Stimulated activated naive CD8-positive, alpha-beta T cell treated with anti-CD3 and anti-CD28 coated beads, Interleukin-15, Interleukin-2, amounts not matched to agents 100 ng/mL and 50 ng/mL, for 24 hours (primary cell): ENCODE measurements around the gene SDE2.

Experiments used
- H3K27ac Mint-ChIP-seq: one replicate; pipeline ENCODE4 v1.8.0; 2021; ENCODE audit warnings: mild to moderate bottlenecking, mixed read lengths
- H3K27me3 Mint-ChIP-seq: one replicate; pipeline ENCODE4 v1.8.0; 2021; ENCODE audit warnings: mixed read lengths
- H3K36me3 Mint-ChIP-seq: one replicate; pipeline ENCODE4 v1.8.0; 2021; ENCODE audit warnings: low read depth, mixed read lengths
- H3K4me1 Mint-ChIP-seq: one replicate; pipeline ENCODE4 v1.8.0; 2021; ENCODE audit warnings: low read depth, mixed read lengths
- H3K4me3 Mint-ChIP-seq: one replicate; pipeline ENCODE4 v1.8.0; 2021; ENCODE audit warnings: mild to moderate bottlenecking, mixed read lengths
- H3K9me3 Mint-ChIP-seq: one replicate; pipeline ENCODE4 v1.8.0; 2021; ENCODE audit warnings: mixed read lengths

SDE2 gene

DNA sequence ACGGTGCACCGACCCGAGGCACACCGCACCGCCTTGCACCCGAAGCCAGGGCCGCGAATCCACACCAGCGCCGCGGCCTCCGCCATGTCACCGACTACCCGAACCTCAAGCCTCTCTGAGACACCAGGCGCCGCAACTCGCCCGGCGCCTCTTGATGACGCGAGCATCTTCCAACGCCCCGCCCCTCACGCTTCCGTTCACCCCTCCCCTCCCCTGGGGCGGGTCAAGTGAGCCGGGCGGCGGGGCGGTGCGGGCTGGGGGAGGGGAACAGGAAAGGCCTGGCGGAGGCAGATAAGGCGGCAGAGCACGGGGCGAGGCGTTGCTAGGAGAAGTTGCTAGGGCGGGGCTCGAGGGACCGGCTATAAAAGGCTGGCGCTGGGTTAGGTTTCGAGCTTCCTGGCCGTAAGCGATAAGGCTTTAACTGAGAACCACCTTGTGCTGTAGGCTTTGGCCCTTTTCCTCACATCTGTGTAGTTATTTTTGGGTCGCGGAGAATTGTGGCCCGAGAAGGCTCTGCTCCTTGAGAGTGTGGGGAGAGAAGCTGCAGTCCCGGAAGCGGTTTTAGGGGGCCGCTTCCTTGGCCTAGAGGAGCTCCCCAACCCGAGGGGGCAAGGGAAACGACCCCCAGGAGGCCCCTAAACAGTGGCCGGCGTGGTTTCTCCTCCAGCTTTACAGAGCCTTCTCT is at the start of gene SDE2:
SDE2 (minus strand) TSS at position 117 of the 685 bp plus-strand sequence; CDS start at position 86, 31 bp downstream.
- Mint-ChIP-seq H3K9me3 (no peaks in the 10 kb centered on the region), H3K4me1 (peaks cover 84% of the 10 kb centered on the region), H3K36me3 (peaks cover 25% of the 10 kb centered on the region), H3K27me3 (no peaks in the 10 kb centered on the region), H3K4me3 (peak within 1 kb of the TSS; percentile 94), H3K27ac (peak within 1 kb of the TSS; percentile 100)

DNA sequence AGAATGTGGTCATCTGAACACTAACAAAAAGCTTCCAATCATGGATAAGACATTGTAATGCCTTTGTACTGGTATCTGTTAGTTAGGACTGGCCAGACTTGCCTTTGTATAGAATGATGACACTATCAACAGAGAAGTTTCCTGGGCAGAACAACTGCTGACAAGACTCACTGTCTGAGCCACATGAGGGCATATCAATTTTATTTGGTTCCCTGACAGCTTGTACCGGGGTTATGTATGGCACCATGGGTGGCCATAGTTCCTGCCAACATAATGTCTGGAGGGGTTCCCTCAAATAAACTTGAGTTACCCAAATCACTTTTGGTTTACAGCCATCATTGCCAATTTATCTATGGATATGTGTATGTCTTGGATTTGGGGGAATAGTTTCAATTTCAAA is 49.7 kb upstream of the SDE2 start:
- no peak overlapping the region for H3K4me3 Mint-ChIP-seq
- no peaks in the 10 kb centered on the region for H3K36me3 Mint-ChIP-seq
- no peak overlapping the region for H3K27ac Mint-ChIP-seq
- no peaks in the 10 kb centered on the region for H3K4me1 Mint-ChIP-seq
- H3K9me3 Mint-ChIP-seq: no peaks in the 10 kb centered on the region
- no peaks in the 10 kb centered on the region for H3K27me3 Mint-ChIP-seq

DNA sequence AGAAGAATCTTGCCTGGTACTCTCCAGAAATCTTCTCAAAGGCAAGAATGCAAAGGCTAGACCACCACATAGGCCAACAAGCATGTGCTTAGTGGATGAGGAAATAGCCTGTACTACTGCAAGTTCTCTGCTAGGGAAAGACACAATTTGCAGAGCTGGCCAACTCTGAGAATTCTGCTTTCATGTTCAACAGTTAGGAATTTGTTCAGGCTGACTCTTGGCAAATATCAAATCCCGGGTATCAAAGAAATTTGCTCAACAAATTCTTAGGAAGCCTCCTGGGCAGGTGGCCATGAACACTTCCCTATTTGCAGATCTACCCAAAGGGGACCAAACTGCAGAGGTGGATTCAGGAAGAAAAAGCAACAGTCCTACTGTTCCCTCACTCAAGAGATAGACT is 48.4 kb upstream of the SDE2 start:
- Mint-ChIP-seq H3K9me3 (no peaks in the 10 kb centered on the region), H3K4me1 (no peaks in the 10 kb centered on the region), H3K36me3 (no peaks in the 10 kb centered on the region), H3K27me3 (no peaks in the 10 kb centered on the region), H3K4me3 (no peak overlapping the region), H3K27ac (no peak overlapping the region)

DNA sequence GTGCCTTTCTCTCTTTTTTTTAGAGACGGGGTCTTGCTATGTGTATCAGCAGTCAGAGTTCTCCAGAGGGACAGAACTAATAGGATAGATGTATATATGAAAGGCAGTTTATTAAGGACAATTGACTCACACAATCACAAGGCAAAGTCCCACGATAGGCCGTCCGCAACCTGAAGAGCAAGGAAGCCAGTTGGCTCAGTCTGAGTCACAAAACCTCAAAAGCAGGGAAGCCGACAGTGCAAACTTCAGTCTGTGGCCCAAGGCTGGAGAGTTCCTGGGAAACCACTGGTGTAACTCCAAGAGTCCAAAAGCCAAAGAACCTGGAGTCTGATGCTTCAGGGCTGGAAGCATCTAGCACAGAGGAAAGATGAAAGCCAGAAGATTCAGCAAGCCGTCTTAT is 47.1 kb upstream of the SDE2 start:
- Mint-ChIP-seq H3K4me1 (no peaks in the 10 kb centered on the region), H3K4me3 (no peak overlapping the region), H3K36me3 (no peaks in the 10 kb centered on the region), H3K9me3 (no peaks in the 10 kb centered on the region), H3K27ac (no peak overlapping the region), H3K27me3 (no peaks in the 10 kb centered on the region)

DNA sequence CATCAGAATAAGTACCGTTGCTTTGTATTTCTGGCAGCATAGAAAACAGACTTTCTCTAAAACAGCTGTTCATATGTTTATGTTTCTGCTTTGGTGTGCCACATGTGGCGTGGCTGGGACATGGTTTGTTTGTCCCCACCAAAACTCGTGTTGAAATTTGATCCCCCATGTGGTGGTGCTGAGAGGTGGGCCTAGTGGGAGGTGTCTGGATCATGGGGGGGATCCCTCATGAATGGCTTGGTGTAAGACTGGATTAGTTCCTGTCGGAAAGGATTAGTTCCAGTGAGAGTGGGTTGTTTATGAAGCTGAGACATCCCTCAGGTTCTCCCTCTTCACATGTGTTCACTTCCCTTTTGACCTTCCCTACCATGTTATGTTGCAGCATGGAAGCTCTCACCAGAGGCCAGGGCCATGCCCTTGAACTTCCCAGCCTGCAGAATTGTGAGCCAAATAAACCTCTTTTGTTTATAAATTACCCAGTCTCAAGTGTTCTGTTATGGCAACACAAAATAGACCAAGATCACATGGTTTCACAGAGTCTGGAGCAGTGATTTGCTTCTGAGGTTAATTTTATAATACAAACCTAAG is 45.5 kb upstream of the SDE2 start:
- no peaks in the 10 kb centered on the region for H3K4me1 Mint-ChIP-seq
- no peaks in the 10 kb centered on the region for H3K9me3 Mint-ChIP-seq
- H3K27me3 Mint-ChIP-seq: no peaks in the 10 kb centered on the region
- no peak overlapping the region for H3K4me3 Mint-ChIP-seq
- no peak overlapping the region for H3K27ac Mint-ChIP-seq
- H3K36me3 Mint-ChIP-seq: no peaks in the 10 kb centered on the region

DNA sequence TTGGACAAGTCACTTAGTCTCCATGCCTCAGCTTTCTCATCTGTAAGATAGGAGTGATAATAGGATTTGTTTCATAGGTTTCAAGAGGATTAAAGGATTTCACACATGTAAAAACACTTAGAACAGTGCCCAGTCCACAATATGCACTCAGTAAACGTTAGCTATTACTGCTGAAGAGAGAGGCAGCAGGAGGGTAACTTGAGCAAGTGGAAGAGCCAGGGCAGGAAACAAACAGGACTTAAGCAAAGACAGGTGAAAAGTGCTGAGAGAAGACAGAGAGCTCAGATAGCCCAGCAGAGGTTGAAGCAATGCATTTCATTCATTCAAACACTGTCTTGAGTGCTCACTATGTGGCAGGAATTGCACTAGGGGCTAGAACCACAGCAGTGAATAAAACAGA is 42.3 kb upstream of the SDE2 start:
- Mint-ChIP-seq H3K36me3 (no peaks in the 10 kb centered on the region), H3K4me3 (no peak overlapping the region), H3K27me3 (no peaks in the 10 kb centered on the region), H3K27ac (no peak overlapping the region), H3K9me3 (no peaks in the 10 kb centered on the region), H3K4me1 (no peaks in the 10 kb centered on the region)

DNA sequence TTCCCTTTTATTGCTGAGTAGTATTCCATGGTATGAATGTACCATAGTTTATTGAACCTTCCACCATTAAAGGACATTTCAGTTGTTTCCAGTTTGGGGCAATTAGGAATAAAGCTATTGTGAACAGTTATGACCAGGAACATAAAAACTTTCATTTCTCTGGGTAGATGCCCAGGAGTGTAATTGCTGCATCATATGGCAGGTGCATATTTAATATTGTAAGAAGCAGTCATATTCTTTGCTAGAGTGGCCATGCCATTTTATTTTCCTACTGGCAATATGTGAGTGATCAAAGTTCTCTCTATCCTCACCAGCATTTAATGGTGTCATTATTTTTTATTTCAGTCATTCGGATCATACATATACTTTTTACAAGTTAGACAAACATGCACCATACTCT is 39.5 kb upstream of the SDE2 start:
- Mint-ChIP-seq H3K4me1 (no peaks in the 10 kb centered on the region), H3K27me3 (no peaks in the 10 kb centered on the region), H3K9me3 (no peaks in the 10 kb centered on the region), H3K27ac (no peak overlapping the region), H3K4me3 (no peak overlapping the region), H3K36me3 (no peaks in the 10 kb centered on the region)

DNA sequence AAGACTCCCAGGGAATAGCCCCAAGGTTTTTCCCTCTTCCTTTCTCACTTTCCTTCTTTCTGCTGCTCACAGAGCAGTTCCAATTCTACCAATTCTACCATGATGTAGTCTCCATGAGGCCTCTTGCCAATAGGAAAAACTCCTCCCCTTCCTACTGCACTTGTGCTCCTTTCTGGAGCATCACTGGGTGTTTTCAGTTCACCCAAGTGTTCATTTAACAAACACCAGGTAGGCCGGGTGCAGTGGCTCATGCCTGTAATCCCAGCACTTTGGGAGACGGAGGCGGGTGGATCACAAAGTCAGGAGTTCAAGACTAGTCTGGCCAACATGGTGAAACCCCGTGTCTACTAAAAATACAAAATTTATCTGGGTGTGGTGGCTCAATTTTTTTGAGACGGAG is 36.8 kb upstream of the SDE2 start:
- Mint-ChIP-seq H3K36me3 (no peaks in the 10 kb centered on the region), H3K27me3 (no peaks in the 10 kb centered on the region), H3K4me1 (no peaks in the 10 kb centered on the region), H3K4me3 (no peak overlapping the region), H3K9me3 (no peaks in the 10 kb centered on the region), H3K27ac (no peak overlapping the region)

DNA sequence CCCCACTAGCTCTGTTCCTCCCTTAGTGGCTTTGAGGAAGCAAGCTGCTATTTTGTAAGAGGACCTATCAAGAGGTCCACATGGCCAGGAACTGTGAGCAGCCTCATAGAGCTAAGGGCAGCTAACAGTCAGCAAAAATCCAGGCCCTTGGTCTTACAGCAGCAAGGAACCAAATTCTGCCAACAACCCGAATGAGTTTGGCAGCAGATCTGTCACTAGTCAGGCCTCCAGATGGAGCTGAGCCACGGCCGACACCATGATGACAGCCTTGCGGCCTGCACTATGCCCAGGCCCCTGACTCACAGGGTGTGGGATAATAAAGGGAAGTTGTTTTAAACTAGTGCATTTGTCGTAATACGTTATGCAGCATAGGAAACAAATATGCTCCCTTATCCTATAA is 35.3 kb upstream of the SDE2 start:
- H3K4me3 Mint-ChIP-seq: no peak overlapping the region
- no peaks in the 10 kb centered on the region for H3K27me3 Mint-ChIP-seq
- no peaks in the 10 kb centered on the region for H3K9me3 Mint-ChIP-seq
- peaks cover 12% of the 10 kb centered on the region for H3K4me1 Mint-ChIP-seq
- H3K36me3 Mint-ChIP-seq: no peaks in the 10 kb centered on the region
- H3K27ac Mint-ChIP-seq: no peak overlapping the region

DNA sequence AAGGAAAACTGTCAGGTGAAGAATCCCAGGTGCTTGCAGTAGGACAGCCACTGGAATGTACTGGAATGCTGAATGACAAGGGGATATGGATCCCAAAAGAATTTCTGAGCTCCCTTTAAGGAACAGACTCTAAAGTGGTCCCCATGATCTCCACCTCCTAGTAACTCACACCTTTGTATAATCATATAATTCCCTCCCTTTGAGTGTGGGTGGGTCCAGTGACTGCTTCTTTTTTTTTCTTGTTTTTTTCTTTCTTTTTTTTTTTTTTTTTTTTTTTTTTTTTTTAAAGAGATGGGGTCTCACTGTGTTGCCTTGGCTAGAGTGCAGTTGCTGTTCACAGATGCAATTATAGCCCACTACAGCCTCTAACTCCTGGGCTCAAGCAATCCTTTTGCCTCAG is 34.8 kb upstream of the SDE2 start:
- H3K9me3 Mint-ChIP-seq: no peaks in the 10 kb centered on the region
- H3K27ac Mint-ChIP-seq: no peak overlapping the region
- H3K36me3 Mint-ChIP-seq: no peaks in the 10 kb centered on the region
- H3K4me1 Mint-ChIP-seq: peaks cover 17% of the 10 kb centered on the region
- H3K4me3 Mint-ChIP-seq: no peak overlapping the region
- H3K27me3 Mint-ChIP-seq: no peaks in the 10 kb centered on the region

DNA sequence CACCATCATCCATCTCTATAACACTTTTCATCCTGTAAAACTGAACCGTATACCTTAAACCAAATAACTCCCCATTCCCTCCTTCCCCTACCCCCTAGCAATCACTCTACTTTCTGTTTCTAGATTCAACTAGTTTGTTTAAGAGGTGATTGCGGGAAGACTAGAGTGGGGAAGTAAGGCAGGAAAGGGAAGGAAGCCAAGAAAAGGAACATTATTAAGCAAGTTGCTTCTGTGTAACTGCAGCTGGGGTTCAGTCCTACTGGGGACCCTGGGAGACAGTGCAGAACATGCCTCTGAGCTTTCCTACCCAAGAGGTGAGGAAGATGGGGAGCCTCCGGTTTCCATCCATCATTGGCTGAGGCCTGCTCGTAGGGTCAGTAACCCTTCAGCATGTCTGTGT is 34.4 kb upstream of the SDE2 start:
- no peaks in the 10 kb centered on the region for H3K27me3 Mint-ChIP-seq
- no peak overlapping the region for H3K4me3 Mint-ChIP-seq
- no peaks in the 10 kb centered on the region for H3K9me3 Mint-ChIP-seq
- no peaks in the 10 kb centered on the region for H3K36me3 Mint-ChIP-seq
- no peak overlapping the region for H3K27ac Mint-ChIP-seq
- peaks cover 22% of the 10 kb centered on the region for H3K4me1 Mint-ChIP-seq

DNA sequence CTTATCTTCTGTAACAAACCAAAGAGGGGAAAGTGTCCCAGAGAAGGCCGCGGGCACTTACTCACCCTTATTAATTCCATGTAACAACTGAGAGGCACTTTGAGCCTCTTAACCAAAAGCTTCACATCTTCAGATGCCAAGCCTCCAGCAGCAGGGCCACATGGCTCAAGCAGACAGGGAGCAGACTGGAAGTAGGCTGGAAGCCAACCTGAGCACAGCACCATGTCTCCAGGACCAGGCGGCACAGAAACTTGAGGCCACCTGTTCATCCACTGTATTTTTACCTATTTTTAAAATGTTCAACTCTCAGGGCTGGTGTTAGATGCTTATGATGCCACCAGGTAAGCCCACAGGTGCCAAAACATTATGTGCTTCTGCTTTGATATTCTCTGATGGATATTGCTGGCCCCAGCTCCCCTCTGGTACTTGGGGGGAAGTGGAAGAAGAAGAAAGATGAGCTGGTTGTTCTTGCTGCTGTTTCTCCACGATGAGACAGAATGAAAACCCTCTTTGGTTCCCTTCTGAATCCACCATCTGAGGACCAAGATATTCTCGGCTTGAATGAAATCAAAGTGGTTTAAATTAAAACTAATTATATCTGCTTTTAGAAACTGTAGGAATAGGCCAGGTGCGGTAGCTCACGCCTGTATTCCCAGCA is 30.6 kb upstream of the SDE2 start:
- Mint-ChIP-seq H3K27ac (peak overlapping the region; percentile 21), H3K9me3 (no peaks in the 10 kb centered on the region), H3K27me3 (no peaks in the 10 kb centered on the region), H3K4me1 (peaks cover 24% of the 10 kb centered on the region), H3K36me3 (no peaks in the 10 kb centered on the region), H3K4me3 (no peak overlapping the region)

DNA sequence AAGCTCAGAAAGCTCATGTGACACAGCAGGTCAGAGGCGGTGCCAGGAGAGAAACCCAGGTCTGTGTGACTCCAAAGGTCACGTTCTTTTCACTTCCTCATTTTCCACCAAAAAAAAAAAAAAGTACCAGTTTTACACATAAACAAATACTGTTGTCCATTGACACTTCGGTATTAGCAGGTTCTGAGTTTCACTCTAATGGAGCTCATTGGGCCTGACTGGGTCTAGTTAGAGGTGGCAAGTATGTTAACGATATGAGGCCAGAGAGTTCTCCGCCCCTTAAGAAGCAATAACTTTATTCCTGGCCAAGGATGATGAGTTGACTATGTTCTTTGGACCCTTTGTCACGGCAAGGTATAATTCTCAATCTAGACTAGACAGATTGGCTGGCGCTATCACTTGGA is 30.0 kb upstream of the SDE2 start:
- Mint-ChIP-seq H3K4me1 (peaks cover 24% of the 10 kb centered on the region), H3K36me3 (no peaks in the 10 kb centered on the region), H3K27me3 (no peaks in the 10 kb centered on the region), H3K9me3 (no peaks in the 10 kb centered on the region), H3K27ac (peak overlapping the region; percentile 42), H3K4me3 (no peak overlapping the region)

DNA sequence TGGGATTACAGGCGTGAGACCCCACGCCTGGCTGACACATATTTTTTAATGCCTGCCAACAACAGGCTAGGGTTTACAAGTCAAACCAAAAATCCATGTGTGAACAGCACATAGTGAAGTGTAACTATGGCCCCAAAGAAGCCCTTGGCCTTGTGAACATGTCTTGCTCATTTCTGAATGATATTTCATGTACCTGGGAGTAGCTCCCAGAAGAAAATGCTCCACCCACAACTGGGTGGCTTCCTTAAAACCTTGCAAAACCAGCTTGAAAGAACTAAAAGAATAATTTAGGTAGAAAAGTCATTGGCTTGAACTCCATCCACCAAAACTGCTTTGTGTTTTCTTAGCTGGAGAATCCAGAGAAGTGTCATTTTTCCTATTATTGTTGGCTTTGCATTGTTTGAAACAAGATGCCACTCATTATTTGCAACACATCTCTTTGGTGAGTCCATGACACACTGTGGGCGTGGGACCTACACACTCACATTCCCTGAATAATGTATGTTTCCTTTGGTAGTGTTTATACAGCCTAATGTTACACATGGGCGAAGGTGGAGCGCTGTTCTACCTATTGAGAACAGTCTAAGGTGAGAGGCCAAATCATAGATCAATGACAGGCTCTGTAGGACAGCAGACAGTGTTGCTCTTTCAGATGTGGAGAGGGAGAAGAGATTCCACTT is 28.5 kb upstream of the SDE2 start:
- no peaks in the 10 kb centered on the region for H3K9me3 Mint-ChIP-seq

DNA sequence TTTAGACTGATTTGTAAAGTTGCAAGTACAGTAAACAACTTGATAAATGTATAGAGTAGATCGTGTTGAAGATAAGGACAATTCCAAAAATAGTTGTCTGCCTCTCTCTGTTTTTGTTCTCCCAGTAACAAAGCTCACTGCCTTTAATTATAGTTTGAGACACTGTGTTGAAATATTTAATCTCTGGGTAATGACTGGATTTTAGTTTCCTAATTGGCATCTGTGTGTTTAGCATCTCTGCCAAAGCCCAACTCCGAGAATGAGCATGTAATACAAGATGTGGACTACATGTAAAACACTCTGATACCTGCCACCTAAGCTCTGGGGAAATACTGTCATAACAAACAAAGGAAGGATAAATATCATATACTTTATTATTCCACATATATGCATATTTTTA is 27.7 kb upstream of the SDE2 start:
- no peaks in the 10 kb centered on the region for H3K9me3 Mint-ChIP-seq
- no peaks in the 10 kb centered on the region for H3K36me3 Mint-ChIP-seq
- H3K27ac Mint-ChIP-seq: no peak overlapping the region

More for the DNA sequence above, 28.5 kb upstream of the SDE2 start:
- H3K36me3 Mint-ChIP-seq: no peaks in the 10 kb centered on the region
- H3K27me3 Mint-ChIP-seq: no peaks in the 10 kb centered on the region
- no peak overlapping the region for H3K27ac Mint-ChIP-seq
- no peak overlapping the region for H3K4me3 Mint-ChIP-seq
- H3K4me1 Mint-ChIP-seq: peaks cover 24% of the 10 kb centered on the region

More for the DNA sequence above, 27.7 kb upstream of the SDE2 start:
- H3K4me3 Mint-ChIP-seq: no peak overlapping the region
- peaks cover 24% of the 10 kb centered on the region for H3K4me1 Mint-ChIP-seq
- no peaks in the 10 kb centered on the region for H3K27me3 Mint-ChIP-seq
